A673 (cell line): ENCODE data around the gene RNPEP.

Experiments used
- CTCF ChIP-seq: fragments of 300-800, 200-600 bp; sonication (generic); conservative IDR thresholded peaks from 2 replicates; pipeline ENCODE4 v1.5.1; 2017; ENCODE audit warnings: low read depth, mild to moderate bottlenecking, antibody characterized with exemption, low read length, moderate library complexity, mixed read lengths
- EZH2 ChIP-seq: fragments of 200-600 bp; sonication (generic); IDR thresholded peaks from 2 replicates; pipeline ENCODE4 v1.6.1; 2017; ENCODE audit warnings: borderline replicate concordance, low read depth, mild to moderate bottlenecking, mixed read lengths, antibody characterized with exemption, low read length; ENCODE audit not compliant: poor library complexity, severe bottlenecking

DNA sequence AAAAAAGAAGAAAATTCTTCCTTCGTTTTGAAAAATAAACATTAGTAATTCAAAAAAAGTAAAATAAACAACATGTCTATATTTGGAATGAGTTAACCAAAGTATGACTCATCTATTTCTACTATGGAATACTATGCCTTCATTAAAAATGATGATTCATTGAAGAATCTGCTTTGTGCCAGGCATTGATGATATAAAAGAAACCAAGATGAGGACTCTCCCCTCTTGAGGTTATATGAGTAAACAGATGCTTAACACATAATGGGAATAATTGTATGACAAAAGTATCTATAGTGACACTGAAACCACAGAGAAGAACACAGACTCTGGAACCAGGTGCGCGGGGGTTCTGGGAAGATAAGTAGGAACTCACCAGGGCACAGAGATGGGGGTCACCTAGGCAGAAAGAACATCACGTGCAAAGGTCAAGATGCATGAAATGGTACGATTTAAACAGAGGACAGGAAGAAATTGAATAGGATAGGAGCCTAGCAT lies 46.8 kb downstream of the RNPEP start:
- TF ChIP-seq CTCF (no peak), EZH2 (no peak)
